Stomach (tissue), 4 donors: ENCODE results near the gene AMPD3.

Source experiments
- POLR2A ChIP-seq, 4 donors: fragments of 450-650 bp; IDR thresholded peaks; one replicate each; pipeline ENCODE4 v1.6.1; 2016; ENCODE audit warnings: antibody characterized with exemption in 4 of 4, control low read depth in 2 of 4, mild to moderate bottlenecking in 1 of 4, moderate library complexity in 1 of 4
- TF ChIP-seq, protein P1 (sequence below), 7 experiments: fragments of 450-650 bp in 4 of 7; fragments of 200-600 bp in 3 of 7; sonication (generic) in 3 of 7; IDR thresholded peaks; one replicate each; pipeline ENCODE4 v1.5.1; 2016 to 2019; ENCODE audit warnings: antibody characterized with exemption in 7 of 7, control low read depth in 2 of 7, mild to moderate bottlenecking in 1 of 7

DNA sequence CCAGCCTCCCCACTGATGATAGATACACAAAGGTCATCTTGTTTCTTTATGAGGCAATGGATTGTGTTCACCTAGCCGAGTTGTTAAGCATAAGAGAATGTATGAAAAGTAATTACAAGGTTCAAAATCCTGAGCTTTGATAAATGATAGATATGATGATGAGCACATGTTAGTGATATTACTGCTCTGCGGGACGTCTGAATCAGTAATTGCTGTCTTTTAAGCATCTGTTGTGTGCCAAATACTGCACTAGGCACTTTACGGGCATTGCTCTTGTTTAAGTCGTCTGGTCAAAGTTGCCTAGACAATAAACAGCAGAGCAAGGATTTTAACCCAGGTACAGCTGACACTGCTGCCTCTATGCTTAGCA lies 86.5 kb downstream of the AMPD3 start:
- TF ChIP-seq POLR2A (IDR thresholded peaks at IDR 0.05) = no peak
- TF ChIP-seq, protein P1, sequence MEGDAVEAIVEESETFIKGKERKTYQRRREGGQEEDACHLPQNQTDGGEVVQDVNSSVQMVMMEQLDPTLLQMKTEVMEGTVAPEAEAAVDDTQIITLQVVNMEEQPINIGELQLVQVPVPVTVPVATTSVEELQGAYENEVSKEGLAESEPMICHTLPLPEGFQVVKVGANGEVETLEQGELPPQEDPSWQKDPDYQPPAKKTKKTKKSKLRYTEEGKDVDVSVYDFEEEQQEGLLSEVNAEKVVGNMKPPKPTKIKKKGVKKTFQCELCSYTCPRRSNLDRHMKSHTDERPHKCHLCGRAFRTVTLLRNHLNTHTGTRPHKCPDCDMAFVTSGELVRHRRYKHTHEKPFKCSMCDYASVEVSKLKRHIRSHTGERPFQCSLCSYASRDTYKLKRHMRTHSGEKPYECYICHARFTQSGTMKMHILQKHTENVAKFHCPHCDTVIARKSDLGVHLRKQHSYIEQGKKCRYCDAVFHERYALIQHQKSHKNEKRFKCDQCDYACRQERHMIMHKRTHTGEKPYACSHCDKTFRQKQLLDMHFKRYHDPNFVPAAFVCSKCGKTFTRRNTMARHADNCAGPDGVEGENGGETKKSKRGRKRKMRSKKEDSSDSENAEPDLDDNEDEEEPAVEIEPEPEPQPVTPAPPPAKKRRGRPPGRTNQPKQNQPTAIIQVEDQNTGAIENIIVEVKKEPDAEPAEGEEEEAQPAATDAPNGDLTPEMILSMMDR (IDR thresholded peaks at IDR 0.05) = no peak
